Umbilical cord (tissue), 2 donors: Measurements from ENCODE around the gene RIMBP3C. TPM values are rescaled to one million over a fixed set of nuclear protein-coding genes. Genes with fewer than 3 reads are reported as not detected.
"Not testable (repeated sequence)": the region's sequence is repeated elsewhere in the genome, so short reads cannot be mapped to it uniquely, and the experiment has no call there.

Experiments
- DNase-seq: peaks from one replicate; pipeline ENCODE4 v3.0.0-alpha.2; 2015; ENCODE audit warnings: low spot score
- total RNA-seq: library from RNA; depleted of rRNA; stranded (reverse); fragments of >200 nt; gene quantifications from one replicate; pipeline ENCODE4 v1.2.3, GENCODE V29; 2014; ENCODE audit warnings: low replicate concordance; ENCODE audit not compliant: insufficient read depth

Gene RIMBP3C
- total RNA-seq, 1 donor from 2014 or later: not detected

GRCh38 chr22:21532863-21533648 lies 18.2 kb downstream of the RIMBP3C start:
- not testable (repeated sequence) for DNase-seq

GRCh38 chr22:21531525-21531924 lies 19.7 kb downstream of the RIMBP3C start:
- not testable (repeated sequence) for DNase-seq

- not testable (repeated sequence) for DNase-seq
Observed at GRCh38 chr22:21526705-21527500, 24.4 kb downstream of the RIMBP3C start.

GRCh38 chr22:21516970-21517764 lies 34.1 kb downstream of the RIMBP3C start:
- not testable (repeated sequence) for DNase-seq

GRCh38 chr22:21516522-21516921 lies 34.7 kb downstream of the RIMBP3C start:
- not testable (repeated sequence) for DNase-seq

- not testable (repeated sequence) for DNase-seq
Observed at GRCh38 chr22:21515234-21515633, 36.0 kb downstream of the RIMBP3C start.

- not testable (repeated sequence) for DNase-seq
Observed at GRCh38 chr22:21514117-21514516, 37.1 kb downstream of the RIMBP3C start.

GRCh38 chr22:21512022-21512421 lies 39.2 kb downstream of the RIMBP3C start:
- DNase-seq: not testable (repeated sequence)

- DNase-seq: not testable (repeated sequence)
Observed at GRCh38 chr22:21510397-21510796, 40.9 kb downstream of the RIMBP3C start.

- not testable (repeated sequence) for DNase-seq
Observed at GRCh38 chr22:21499623-21500506, 51.4 kb downstream of the RIMBP3C start.

GRCh38 chr22:21498489-21498888 lies 52.8 kb downstream of the RIMBP3C start:
- DNase-seq: not testable (repeated sequence)

GRCh38 chr22:21497984-21498383 lies 53.3 kb downstream of the RIMBP3C start:
- DNase-seq: not testable (repeated sequence)

Other genes starting within 250 kb of the RIMBP3C start
- gene RIMBP3B, start 167.7 kb downstream of the RIMBP3C start, total RNA-seq: not detected
- gene HIC2, start 134.1 kb downstream of the RIMBP3C start, total RNA-seq: 7.7 TPM
- gene TMEM191C, start 84.1 kb downstream of the RIMBP3C start, total RNA-seq: 8.9 TPM
- 20.9 TPM for gene UBE2L3, start 16.3 kb upstream of the RIMBP3C start, total RNA-seq
- gene YDJC, start 78.6 kb upstream of the RIMBP3C start, total RNA-seq: not detected
- not detected for gene CCDC116, start 81.3 kb upstream of the RIMBP3C start, total RNA-seq
- 6.7 TPM for gene SDF2L1, start 90.8 kb upstream of the RIMBP3C start, total RNA-seq
- gene PPIL2, start 114.6 kb upstream of the RIMBP3C start, total RNA-seq: 35.6 TPM
- 9.6 TPM for gene YPEL1, start 184.3 kb upstream of the RIMBP3C start, total RNA-seq